GM18507 (cell line): ENCODE results near the gene KCNQ1.

Source experiments
- DNase-seq: peaks from one replicate; pipeline ENCODE4 v3.0.0; 2011; ENCODE audit warnings: low read depth; ENCODE audit not compliant: insufficient read length; ENCODE audit errors: extremely low spot score
- FAIRE-seq: peaks from 2 replicates; lab custom pipeline; 2011; peaks lifted over from hg19 to GRCh38; lab: Jason Lieb, UNC

The KCNQ1 gene

DNA sequence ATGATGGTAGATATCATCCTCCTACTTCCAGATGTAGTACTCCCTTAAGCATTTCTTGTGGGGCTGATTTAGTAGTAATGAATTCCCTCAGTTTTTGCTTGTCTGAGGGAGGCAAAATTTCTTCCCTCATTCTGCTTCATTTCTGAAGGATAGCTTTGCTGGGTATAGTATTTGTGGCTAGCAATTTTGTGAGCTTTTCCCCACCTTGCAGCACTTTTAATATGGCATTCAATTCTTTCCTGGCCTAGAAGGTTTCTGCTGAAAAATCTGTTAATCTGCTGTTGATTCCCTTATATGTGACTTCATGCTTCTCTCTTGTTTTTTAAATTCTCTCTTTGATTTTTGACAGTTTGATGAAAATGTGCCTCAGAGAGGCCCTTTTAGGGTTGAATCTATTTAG is 204.6 kb downstream of the KCNQ1 start:
- no peak for DNase-seq
- FAIRE-seq = no peak

DNA sequence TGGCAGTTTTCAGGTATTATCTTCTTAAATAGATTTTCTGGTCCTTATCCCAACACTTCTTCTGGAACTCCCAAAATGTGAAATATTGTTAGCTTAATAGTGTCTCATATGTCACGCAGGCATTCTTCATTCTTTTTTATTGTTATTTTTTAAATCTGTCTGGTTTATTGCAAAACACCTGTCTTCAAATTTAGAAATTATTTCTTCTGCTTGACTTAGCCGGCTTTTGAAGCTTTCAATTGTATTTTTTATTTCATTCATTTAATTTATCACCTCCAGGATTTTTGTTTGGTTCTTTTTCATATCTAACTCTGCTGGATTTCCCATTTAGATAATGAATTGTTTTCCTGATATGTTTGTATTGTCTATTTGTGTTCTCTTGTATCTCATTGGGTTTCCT is 205.0 kb downstream of the KCNQ1 start:
- FAIRE-seq (no peak), DNase-seq (no peak)

DNA sequence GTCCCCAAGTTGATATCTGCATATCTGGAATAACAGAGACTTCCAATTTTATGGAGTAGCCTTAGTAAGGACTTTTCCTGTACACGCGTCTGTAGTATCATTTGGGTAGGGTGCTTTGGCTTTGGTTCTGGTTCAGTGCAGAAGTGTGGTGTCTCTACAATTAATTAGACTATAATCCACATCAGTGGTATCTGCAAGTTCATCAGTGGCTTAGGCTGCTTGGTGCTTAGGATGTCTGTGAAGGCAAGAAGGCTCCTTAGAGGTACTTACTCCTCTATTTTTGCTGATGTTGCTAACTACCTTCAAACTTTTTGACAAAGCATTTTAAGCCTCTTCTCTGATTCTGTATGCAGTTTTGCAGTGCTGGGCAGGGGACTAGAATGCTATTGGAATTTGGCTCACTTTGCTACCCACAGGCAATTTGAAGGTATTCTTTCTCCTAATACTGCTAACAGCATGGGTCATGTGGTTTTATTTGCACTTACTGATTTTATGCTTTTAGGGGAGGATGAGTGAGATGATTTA is 205.6 kb downstream of the KCNQ1 start:
- DNase-seq (no peak), FAIRE-seq (no peak)

DNA sequence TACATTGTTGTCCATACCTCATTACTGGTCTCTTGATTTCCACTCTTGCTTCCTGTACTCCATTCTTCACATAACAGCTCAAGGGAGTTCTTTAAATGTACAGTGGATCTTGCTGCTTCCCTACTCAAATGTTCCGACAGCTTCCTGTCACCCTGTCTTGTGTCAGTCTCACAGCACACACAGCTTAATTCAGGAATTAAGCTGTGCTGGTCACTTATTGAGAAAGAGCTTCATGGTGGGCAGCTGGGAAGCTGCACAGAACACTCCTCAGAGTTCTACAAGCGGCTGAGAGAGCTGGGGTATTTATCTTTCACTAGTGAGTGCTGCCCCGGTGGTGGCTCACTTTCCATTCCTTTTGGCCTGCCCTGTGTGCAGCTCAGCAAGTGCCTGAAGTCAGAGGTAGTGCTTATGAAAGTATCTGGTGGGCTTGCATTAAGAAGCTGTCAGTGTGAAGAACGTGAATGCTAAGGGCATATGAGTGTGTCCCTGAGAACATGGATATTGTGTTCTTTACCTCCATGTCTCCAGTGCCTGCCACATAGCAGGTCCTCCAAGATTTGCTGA is 206.3 kb downstream of the KCNQ1 start:
- no peak for DNase-seq
- no peak for FAIRE-seq

DNA sequence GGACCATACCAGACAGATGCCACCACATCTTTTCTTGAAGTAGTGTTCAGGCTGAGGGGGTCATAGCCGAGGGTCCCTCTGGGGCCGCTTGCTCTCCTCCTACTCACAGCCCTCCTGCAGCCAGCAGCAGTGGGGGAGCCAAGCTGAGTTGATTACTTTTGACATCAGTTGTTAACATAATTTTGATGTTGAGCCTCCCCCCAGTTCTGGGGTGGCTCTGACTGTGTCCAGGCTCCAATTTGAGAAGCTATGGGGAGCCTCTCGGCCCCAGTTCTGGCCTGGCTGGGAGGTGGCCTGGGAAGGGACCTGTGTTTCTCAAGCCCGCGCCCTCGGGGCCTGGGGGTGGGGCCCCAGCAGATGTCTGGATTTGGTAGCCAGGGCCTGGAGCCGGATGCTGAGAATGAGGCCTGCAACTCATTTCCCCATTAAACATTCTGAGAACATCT is 207.0 kb downstream of the KCNQ1 start:
- DNase-seq (no peak), FAIRE-seq (no peak)

DNA sequence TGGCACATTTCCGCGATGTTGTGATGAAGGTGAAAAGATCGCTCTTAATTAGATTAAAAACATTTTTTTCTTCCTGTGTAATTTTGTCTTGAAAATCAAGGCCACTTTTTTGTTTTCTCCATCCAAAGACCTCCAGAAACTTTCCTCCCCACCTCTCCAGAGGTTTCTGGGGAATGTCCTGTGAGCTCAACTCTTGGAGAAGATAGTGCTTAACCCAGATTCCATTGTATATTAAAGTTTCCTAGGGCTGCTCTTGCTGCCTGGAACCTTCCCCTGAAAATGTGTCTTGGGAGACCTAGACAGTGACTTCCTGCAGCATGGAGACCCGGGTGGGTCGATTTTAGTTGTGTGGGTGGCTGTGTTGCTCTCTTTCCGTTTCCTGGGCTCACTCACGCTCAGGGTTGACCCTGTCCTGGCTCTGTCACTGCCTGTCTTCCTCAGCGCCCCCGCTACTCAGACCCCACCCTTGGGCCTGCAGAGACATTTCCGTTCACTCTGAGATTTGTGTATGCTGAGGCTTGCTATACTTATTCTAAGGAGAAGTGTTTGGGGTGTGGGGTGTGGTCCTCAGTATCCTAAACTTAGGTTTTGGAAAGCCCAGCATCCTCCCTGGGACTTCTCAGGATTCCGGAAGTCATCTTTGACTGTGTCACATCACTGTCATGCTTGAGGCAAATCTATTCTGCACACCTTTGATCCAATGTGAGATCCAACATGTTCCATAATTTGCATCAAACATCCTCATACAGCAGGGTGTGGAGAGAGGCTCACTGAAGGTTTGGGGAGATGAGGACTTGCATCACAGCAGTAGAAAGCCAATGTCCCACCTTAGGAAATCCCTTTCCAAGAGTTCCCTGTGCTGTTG is 207.8 kb downstream of the KCNQ1 start:
- FAIRE-seq = no peak
- DNase-seq = no peak

DNA sequence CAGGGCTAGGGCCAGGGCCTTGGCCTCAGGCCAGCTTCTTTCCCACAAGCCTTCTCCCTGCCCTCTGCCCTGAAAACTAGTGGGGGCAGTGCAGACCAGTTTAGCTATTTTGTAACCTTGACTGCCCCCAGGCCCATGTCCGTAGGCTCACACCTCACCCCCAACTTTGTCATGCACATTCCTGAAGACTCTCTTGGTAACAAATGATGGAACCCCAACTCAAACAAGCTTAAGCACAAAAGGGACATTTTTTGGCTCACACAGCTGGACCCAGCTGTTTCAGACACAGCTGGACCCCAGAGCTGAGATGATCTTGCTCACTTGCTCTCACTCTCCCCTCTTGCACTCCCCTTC is 208.4 kb downstream of the KCNQ1 start:
- DNase-seq (no peak), FAIRE-seq (no peak)

DNA sequence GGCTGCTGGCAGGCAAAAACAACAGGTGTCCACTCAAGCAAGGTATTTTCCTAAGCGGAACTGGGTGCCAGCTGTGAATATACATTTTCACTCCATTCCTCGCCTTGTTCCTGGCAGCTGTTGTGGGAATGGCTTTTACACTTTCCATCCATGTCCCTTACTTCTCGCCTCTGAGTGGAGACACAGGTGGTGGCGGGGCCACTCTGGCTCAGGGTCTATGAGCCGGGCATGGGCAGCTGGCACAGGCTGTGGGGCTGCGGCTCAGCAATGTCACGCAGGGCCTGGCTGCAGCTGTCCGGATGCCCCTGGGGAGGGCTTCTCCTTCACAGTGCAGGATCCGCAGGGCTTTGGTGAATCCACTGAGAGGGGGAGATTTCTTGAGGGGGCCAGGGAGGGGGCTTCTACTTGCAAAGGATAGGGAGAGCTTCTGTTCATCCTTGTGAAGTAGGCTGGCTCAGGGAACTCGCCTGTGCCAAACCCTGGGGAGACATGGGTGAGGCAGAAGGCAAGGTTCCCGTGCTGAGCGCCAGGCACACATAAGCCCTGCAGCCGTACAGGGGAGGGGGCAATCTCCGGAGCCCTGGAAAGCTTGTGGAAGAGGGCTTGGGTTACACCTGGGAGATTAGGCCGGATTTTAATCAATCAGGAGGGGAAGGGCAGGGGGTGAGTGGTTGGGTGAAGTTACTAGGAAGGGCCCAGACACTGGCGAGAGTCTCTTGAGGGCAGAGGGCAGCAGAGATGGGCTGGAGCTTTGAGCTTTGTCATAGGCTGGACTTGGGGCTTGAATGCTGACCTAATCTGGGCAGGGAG is 209.3 kb downstream of the KCNQ1 start:
- no peak for DNase-seq

DNA sequence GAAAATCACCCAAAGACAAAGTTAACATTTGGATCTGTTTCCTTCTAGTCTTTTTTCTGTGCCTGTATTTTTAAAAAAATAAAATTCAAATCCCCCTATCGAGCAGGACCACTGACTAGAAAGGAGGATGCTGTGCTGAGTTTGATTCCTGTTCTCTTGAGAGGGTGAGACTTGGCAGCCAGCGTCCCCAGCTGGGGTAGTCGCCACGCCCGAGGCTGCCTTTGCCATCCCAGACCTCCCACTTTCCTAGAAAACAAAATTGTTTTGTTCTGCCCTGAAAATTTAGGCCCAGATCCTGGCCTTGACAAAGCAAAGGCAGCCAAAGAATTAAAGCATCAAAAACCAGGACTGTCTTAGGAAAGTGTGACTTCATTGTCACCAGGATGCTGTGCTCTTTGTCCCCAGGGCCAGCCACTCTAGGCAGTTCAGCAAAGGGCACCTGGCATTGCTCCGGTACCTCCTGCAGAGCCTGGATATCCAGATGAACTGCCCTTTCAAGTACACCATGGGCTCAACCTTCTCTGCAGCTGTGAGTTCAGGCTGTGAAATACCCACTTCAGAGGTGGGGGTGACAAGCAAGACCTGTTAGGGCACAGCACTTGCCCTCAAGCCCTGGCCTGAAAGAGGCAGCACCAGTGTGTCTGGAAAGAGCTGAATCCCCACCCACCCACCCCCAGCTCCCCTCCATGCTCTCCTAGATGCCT is 210.4 kb downstream of the KCNQ1 start:
- FAIRE-seq = no peak
- no peak for DNase-seq

More for the DNA sequence above, 209.3 kb downstream of the KCNQ1 start:
- no peak for FAIRE-seq

DNA sequence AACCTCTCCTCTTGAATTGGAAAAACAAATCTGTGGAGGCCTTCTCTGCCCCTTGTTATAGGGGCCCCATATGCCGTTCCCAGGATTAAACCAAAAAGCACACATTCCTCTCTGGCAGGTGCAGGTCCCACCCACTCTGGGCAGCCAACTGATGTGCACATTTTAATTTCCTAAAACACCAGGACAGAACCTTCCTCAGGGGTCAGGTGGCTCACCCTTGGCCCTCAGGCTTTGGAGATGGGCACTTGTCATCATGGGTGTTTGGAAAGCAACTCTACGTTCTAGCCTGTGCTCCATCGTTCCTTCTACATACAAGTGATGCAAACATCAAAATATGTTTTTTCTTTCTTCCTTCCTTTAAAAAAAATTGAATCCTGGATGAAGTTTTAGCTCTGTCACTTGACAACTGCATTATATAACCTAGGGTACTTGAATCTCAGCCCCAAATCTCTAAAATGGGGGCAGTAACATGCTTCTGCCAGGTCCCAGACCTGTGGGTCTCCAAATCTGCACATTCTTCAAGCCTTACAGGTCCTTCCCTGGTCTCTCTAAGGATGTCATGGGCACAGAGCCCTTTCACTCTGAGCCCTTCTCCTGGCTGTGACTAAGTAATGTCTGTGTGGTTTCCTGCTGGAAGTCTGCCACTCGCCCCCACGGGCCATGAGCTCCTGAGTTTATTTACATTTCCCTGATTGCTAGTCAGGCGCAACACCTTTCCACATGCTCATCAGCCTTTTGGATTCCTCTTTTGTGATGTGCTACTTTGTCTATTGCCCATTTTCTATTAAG is 211.2 kb downstream of the KCNQ1 start:
- DNase-seq = no peak

DNA sequence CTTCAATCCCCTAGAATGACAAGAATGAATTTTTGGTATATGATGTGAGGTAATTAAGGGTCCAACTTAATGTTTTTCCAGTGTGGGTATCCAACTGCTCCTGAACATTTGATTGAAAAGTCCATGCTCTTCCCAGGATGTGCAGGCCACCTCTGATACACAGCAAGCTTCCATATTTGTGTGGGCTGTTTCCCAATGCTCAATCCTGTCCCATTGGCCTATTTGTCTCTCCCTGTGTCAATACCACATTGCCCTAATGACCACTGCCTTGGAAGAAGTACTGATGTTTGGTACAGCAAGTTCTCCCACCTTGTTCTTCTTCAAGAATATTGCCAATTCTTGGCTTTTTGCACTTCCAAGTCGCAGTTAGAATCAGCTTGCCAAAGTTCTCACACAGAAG is 212.1 kb downstream of the KCNQ1 start:
- FAIRE-seq (no peak), DNase-seq (no peak)

More for the DNA sequence above, 211.2 kb downstream of the KCNQ1 start:
- no peak for FAIRE-seq

DNA sequence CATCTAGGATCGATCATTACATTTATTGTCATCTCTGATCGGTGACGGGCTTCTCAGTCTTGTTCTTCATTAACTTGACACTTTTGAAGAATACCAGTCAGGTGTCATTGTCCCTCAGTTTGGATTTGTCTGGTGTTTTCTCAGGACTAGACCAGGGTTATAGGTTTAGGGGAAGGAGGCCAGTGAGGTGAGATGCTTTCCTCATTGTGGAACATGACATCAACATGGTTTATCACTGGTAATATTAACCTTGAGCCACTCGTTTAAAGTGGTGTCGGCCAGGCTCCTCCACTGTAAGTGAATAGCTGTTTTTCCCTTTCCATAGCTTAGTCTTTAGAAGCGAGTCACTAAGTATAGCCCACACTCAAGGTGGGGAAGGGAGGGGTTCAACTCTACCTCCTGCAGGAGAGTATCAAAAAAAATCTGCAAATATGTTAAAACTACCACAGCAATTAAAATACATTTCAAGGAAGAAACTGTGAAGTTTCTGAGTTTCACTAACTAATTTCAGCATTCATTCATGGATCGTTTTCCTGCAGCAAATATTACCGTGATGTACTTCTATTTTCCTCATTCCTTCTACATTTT is 213.0 kb downstream of the KCNQ1 start:
- no peak for DNase-seq
- FAIRE-seq = no peak

DNA sequence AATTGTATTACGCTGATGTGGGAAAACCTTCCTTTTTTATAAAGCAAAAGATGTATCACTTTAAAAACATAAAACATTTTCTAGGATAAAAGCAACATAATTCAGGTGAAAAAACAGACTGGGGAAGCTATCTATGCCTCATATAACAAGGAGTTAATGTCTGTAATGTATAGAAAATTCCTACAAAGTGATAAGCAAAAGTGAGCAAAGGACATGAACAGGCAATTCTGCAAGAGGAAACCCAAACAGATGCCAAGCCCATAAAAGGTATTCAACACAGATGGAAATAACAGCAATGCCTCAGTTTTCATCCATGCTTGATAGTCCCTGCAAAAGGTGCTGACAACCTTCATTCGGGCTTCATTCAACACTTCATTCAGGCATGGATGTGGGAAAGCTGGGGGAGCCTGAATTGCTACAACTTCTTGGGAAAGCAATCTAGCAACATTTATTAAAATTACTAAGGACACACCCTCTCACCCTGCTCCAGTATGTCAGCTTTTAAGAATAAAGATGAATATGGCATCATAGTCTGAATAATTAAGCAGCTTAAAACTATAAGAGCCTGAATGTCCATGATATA is 215.6 kb downstream of the KCNQ1 start:
- DNase-seq (no peak), FAIRE-seq (no peak)

DNA sequence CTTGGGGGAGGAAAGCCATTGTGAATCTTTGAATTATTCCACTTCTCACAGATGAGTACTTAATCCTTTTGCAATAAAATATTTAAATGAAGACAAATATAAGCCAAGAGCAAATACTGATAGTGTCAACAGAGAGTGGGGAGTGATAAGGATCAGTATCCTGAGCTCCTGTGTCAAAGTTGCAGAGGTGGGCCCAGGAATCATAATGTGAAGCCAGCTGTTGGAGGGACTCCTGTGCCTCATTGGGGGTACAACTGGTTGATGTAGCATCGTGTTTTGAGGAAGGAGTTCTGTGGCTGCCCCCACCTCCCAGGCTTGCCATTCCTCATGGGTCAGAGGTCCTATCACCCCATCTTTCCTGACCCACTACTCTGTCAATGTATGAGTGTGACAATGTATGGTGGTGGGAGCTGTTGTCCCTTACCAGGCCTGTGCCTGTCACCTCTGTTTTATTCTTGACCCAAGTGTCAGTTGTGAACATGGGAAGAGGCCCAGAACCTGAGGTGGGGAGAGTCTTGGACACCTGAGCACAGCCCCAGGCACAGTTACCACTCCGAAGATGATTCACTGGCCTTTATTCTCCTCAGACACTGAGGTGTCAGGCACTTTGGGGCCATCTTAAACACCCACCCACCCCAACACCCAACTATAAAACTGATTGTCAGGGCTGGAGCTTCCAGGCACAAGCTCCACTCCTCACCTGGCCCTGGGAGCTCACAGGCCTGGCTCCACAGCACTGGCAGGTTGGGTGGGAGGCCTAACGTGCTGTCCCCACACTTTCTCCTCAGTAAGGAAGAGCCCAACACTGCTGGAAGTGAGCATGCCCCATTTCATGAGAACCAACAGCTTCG is 216.6 kb downstream of the KCNQ1 start:
- DNase-seq (no peak), FAIRE-seq (no peak)

DNA sequence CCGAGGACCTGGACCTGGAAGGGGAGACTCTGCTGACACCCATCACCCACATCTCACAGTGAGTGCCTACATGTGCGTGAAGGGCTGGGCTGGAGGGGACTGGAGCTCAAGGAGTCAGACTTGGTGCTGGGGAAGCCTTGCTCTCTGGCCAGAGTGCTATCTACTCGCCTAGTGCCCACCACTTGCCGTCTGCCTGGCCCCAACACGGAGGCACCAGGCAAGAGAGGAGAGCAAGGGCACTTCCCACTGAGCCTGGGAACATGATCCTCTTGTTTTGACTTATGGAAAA is 217.2 kb downstream of the KCNQ1 start:
- FAIRE-seq (no peak), DNase-seq (no peak)

DNA sequence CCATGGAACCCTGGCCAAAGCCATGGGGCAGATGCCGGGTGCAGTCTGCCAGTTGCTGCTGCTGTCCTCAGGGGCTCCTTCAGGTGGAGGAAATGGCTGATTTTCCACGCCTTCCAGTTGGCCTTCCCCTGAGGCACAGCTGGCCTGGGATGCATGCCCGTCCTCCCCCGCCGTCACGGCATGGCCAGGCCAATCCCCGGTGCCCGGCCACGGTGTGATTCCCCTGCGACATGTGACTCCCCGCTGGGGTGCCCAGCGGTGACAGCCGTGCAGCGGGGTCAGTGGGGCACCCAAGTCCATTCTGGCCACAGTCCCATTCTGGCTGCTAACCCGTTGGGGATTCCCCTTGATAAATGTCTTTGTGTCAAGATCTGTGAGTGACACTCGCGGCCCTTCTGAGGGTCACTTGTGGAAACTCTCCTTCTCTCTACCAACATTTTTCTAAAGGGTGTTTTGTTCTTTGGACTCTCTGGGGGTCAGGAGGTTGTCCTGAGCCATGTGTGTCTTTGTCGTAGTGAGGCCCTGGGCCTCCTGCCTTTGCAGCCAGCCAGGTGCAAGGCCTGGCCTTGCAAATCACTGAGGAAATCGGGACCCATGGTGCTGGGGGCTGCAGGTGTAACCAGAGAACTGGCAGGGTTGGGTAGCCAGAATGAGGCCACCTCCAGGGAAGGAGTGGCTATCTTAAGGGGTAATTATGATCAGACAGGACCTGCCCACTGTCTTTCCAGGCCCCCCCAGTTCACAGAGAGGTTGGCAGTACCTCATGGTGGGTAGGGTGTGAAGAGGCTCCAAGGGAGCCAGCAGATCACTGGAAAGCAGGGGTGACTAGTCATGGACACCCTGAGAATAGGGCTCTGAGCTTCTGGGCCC is 217.9 kb downstream of the KCNQ1 start:
- FAIRE-seq (no peak), DNase-seq (no peak)

DNA sequence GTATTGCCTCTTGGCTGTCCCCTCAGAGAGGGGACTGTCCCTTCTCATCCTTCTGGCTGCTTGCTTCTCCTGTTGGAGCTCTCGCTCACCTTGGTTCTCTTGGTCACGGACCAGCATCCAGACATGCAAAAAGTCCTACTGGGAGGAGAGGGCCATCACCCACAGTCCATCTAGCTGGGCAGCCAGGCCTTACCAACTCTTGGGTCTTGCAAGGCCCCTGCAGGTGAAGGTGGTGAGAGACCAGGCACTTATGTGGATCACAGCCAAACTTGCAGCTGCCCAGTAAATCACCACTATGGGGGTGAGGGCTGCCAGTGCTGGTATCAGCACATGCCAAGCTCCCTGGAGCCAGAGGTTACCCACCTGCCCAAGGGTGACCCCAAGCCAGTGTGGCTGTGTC is 218.7 kb downstream of the KCNQ1 start:
- FAIRE-seq (no peak), DNase-seq (no peak)
